ENCODE results near the gene RXRA.

DNA sequence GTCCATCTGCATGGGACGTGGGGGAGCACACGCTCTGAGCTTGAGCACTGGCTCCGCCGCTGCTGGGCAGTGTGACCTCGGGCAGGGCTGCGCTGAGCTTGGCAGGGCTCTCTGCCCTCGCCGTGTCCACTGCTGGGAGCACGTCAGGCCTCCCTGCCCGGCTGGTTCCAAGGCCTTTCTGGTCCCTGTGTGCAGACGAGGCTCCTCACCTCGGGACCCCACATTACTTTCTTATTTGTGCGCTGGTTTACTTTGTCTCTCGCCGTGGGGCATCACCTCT lies 43.9 kb downstream of the RXRA start:
- TF ChIP-seq, protein P1, sequence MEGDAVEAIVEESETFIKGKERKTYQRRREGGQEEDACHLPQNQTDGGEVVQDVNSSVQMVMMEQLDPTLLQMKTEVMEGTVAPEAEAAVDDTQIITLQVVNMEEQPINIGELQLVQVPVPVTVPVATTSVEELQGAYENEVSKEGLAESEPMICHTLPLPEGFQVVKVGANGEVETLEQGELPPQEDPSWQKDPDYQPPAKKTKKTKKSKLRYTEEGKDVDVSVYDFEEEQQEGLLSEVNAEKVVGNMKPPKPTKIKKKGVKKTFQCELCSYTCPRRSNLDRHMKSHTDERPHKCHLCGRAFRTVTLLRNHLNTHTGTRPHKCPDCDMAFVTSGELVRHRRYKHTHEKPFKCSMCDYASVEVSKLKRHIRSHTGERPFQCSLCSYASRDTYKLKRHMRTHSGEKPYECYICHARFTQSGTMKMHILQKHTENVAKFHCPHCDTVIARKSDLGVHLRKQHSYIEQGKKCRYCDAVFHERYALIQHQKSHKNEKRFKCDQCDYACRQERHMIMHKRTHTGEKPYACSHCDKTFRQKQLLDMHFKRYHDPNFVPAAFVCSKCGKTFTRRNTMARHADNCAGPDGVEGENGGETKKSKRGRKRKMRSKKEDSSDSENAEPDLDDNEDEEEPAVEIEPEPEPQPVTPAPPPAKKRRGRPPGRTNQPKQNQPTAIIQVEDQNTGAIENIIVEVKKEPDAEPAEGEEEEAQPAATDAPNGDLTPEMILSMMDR (IDR thresholded peaks at IDR 0.05): no peak
- TF ChIP-seq RAD21 (IDR thresholded peaks at IDR 0.05; ENCODE audit: low read length) (no peak), TEAD4 (IDR thresholded peaks at IDR 0.05; ENCODE audit: borderline replicate concordance, insufficient read depth) (no peak), EP300 (IDR thresholded peaks at IDR 0.05; ENCODE audit: borderline replicate concordance in 1 of 2, low read depth in 1 of 2, low read length in 1 of 2) (no peak), POLR2AphosphoS5 (IDR thresholded peaks at IDR 0.05; ENCODE audit: low read depth, low read length) (no peak), USF2 (IDR thresholded peaks at IDR 0.05; ENCODE audit: borderline replicate concordance, low read depth, low read length) (no peak)
